H1 (cell line): ENCODE results near the gene ARHGAP23. TPM values are rescaled to one million over a fixed set of nuclear protein-coding genes. Genes with fewer than 3 reads are reported as not detected.

Experiments used
- CTCF ChIA-PET: fragments of 300-600 bp; sonication (Branson Sonifier 250); formaldehyde crosslinking; loops from one replicate; lab custom pipeline; 2021; ENCODE audit not compliant: partially characterized antibody; lab: Charles Lee
- POLR2A ChIA-PET: fragments of 300-600 bp; sonication (Branson Sonifier 250); formaldehyde crosslinking; loops from one replicate; lab custom pipeline; 2021; ENCODE audit warnings: inconsistent platforms; ENCODE audit not compliant: partially characterized antibody; lab: Charles Lee
- DNase-seq, 2 experiments: peaks; one replicate each; pipeline versions ENCODE4 v3.0.0 to v3.0.0-alpha.2; 2010 to 2022; ENCODE audit warnings: low spot score in 2 of 2, low read depth in 1 of 2, mixed read lengths in 1 of 2
- FAIRE-seq: peaks from 2 replicates; lab custom pipeline; 2011; peaks lifted over from hg19 to GRCh38; lab: Jason Lieb, UNC
- H2AFZ ChIP-seq: 2 replicates; pipeline ENCODE4 v1.8.1; 2012; ENCODE audit warnings: low read length, inconsistent platforms
- H2AK5ac ChIP-seq: 2 replicates; pipeline ENCODE4 v1.6.1; 2013; ENCODE audit warnings: low read depth, low read length
- H2BK120ac ChIP-seq: replicated peaks from 2 replicates; pipeline ENCODE3; 2013; ENCODE audit warnings: low read depth, low read length, inconsistent platforms
- H2BK12ac ChIP-seq: 2 replicates; pipeline ENCODE4 v1.6.1; 2013; ENCODE audit warnings: low read depth, low read length
- H2BK15ac ChIP-seq: 2 replicates; pipeline ENCODE4 v1.6.1; 2013; ENCODE audit warnings: low read length
- H2BK20ac ChIP-seq: 2 replicates; pipeline ENCODE4 v1.6.1; 2013; ENCODE audit warnings: low read length
- H2BK5ac ChIP-seq: 2 replicates; pipeline ENCODE4 v1.6.1; 2013; ENCODE audit warnings: low read depth, low read length
- H3K14ac ChIP-seq: 2 replicates; pipeline ENCODE4 v1.6.1; 2013; ENCODE audit warnings: inconsistent platforms; ENCODE audit not compliant: insufficient read length
- H3K18ac ChIP-seq: 2 replicates; pipeline ENCODE4 v1.6.1; 2013; ENCODE audit warnings: low read length; ENCODE audit errors: extremely low read depth
- H3K23ac ChIP-seq: 2 replicates; pipeline ENCODE4 v1.6.1; 2013; ENCODE audit warnings: inconsistent platforms; ENCODE audit not compliant: insufficient read length
- H3K23me2 ChIP-seq: 2 replicates; pipeline ENCODE4 v1.6.1; 2013; ENCODE audit warnings: low read depth, low read length
- H3K27ac ChIP-seq: 2 replicates; pipeline ENCODE4 v1.6.1; 2011; ENCODE audit warnings: low read depth, low read length, inconsistent platforms
- H3K27me3 ChIP-seq, 4 experiments: replicated peaks in 1 of 4; 1 replicate in 1 of 4; 2 replicates in 3 of 4; pipeline versions ENCODE4 v1.6.1 to v1.8.1; 2011 to 2013; ENCODE audit warnings: low read length in 3 of 4, mild to moderate bottlenecking in 3 of 4, inconsistent platforms in 2 of 4, mixed read lengths in 2 of 4, moderate library complexity in 1 of 4; ENCODE audit not compliant: control insufficient read depth in 3 of 4, insufficient read depth in 3 of 4; ENCODE audit errors: extremely low read depth in 1 of 4
- H3K36me3 ChIP-seq, 4 experiments: 2 replicates each; pipeline versions ENCODE4 v1.6.1 to v1.8.1; 2011 to 2013; ENCODE audit warnings: mild to moderate bottlenecking in 4 of 4, low read length in 3 of 4, moderate library complexity in 2 of 4, control low read depth in 1 of 4, inconsistent platforms in 1 of 4; ENCODE audit not compliant: insufficient read depth in 4 of 4, control insufficient read depth in 2 of 4
- H3K4ac ChIP-seq: replicated peaks from 2 replicates; pipeline ENCODE3; 2013; ENCODE audit warnings: low read length, low read depth, mixed read lengths, inconsistent platforms; ENCODE audit not compliant: insufficient read length
- H3K4me1 ChIP-seq, 4 experiments: replicated peaks in 1 of 4; 1 replicate in 1 of 4; 2 replicates in 3 of 4; pipeline versions ENCODE4 v1.6.1 to v1.8.1; 2011 to 2013; ENCODE audit warnings: low read length in 3 of 4, inconsistent platforms in 2 of 4, mixed read lengths in 1 of 4; ENCODE audit not compliant: insufficient read depth in 4 of 4, control insufficient read depth in 3 of 4
- H3K4me2 ChIP-seq, 2 experiments: 2 replicates each; pipeline versions ENCODE4 v1.6.1 to v1.8.1; 2011 to 2013; ENCODE audit warnings: low read depth in 2 of 2, low read length in 2 of 2, control low read depth in 1 of 2, inconsistent platforms in 1 of 2, mild to moderate bottlenecking in 1 of 2; ENCODE audit not compliant: insufficient read depth in 1 of 2
- H3K4me3 ChIP-seq, 4 experiments: fragments of 200-600, 300-600 bp in 1 of 4; sonication (generic), shearing (Covaris generic), sonication (Bioruptor Twin) in 1 of 4; 2 replicates each; pipeline versions ENCODE4 v1.5.1 to v1.8.1; 2011 to 2016; ENCODE audit warnings: low read length in 4 of 4, low read depth in 3 of 4, control low read depth in 2 of 4, inconsistent platforms in 2 of 4, mild to moderate bottlenecking in 2 of 4, mixed read lengths in 1 of 4, moderate library complexity in 1 of 4; ENCODE audit not compliant: insufficient read depth in 2 of 4; ENCODE audit errors: extremely low read depth in 1 of 4
- H3K56ac ChIP-seq: replicated peaks from 2 replicates; pipeline ENCODE3; 2013; ENCODE audit warnings: low read depth, mild to moderate bottlenecking, mixed read lengths, low read length, inconsistent platforms; ENCODE audit not compliant: insufficient read length
- H3K79me1 ChIP-seq: 2 replicates; pipeline ENCODE4 v1.6.1; 2013; ENCODE audit warnings: low read depth, low read length, control low read depth
- H3K79me2 ChIP-seq, 2 experiments: 2 replicates each; pipeline versions ENCODE4 v1.6.1 to v1.8.1; 2012 to 2013; ENCODE audit warnings: low read length in 2 of 2, mild to moderate bottlenecking in 2 of 2, inconsistent platforms in 1 of 2; ENCODE audit not compliant: insufficient read depth in 2 of 2, control insufficient read depth in 1 of 2
- H3K9ac ChIP-seq, 4 experiments: replicated peaks in 1 of 4; 1 replicate in 1 of 4; 2 replicates in 3 of 4; pipeline versions ENCODE4 v1.6.1 to v1.8.1; 2011 to 2013; ENCODE audit warnings: low read depth in 3 of 4, low read length in 3 of 4, control low read depth in 2 of 4, mild to moderate bottlenecking in 2 of 4, moderate library complexity in 2 of 4, inconsistent platforms in 1 of 4; ENCODE audit errors: extremely low read depth in 1 of 4
- H3K9me3 ChIP-seq, 2 experiments: 2 replicates each; pipeline versions ENCODE4 v1.6.1 to v1.8.1; 2012 to 2013; ENCODE audit warnings: mild to moderate bottlenecking in 2 of 2, moderate library complexity in 2 of 2, control low read depth in 1 of 2, inconsistent platforms in 1 of 2, low read depth in 1 of 2, low read length in 1 of 2, mixed read lengths in 1 of 2; ENCODE audit not compliant: insufficient read depth in 2 of 2
- H4K20me1 ChIP-seq, 2 experiments: replicated peaks in 1 of 2; 2 replicates each; pipeline versions ENCODE3 to v1.8.1; 2011 to 2013; ENCODE audit warnings: inconsistent platforms in 2 of 2, low read length in 2 of 2, mild to moderate bottlenecking in 1 of 2; ENCODE audit not compliant: insufficient read depth in 2 of 2, control insufficient read depth in 1 of 2
- H4K5ac ChIP-seq: 2 replicates; pipeline ENCODE4 v1.6.1; 2013; ENCODE audit warnings: low read length, low read depth, mixed read lengths, inconsistent platforms; ENCODE audit not compliant: insufficient read length
- H4K8ac ChIP-seq: 2 replicates; pipeline ENCODE4 v1.8.0; 2013; ENCODE audit warnings: mild to moderate bottlenecking, moderate library complexity, low read length, inconsistent platforms; ENCODE audit not compliant: insufficient read depth; ENCODE audit errors: extremely low read depth
- H4K91ac ChIP-seq: replicated peaks from 2 replicates; pipeline ENCODE3; 2013; ENCODE audit warnings: low read length, mixed read lengths, inconsistent platforms; ENCODE audit not compliant: insufficient read length
- CEBPB ChIP-seq: IDR thresholded peaks from 2 replicates; pipeline ENCODE4 v1.6.1; 2012; ENCODE audit warnings: low read depth, low read length
- KDM5A ChIP-seq: fragments of 200-600 bp; IDR thresholded peaks from 2 replicates; pipeline ENCODE4 v1.7.1; 2012; ENCODE audit warnings: mild to moderate bottlenecking, low read length, inconsistent platforms, mixed read lengths
- MAFK ChIP-seq: IDR thresholded peaks from 2 replicates; pipeline ENCODE4 v1.6.1; 2012; ENCODE audit warnings: low read depth, mild to moderate bottlenecking, improper control_type of control experiment, low read length
- POLR2A ChIP-seq, 2 experiments: IDR thresholded peaks; 1 replicate in 1 of 2; 2 replicates in 1 of 2; pipeline ENCODE4 v1.6.1; 2011; ENCODE audit warnings: low read depth in 2 of 2, low read length in 2 of 2, mild to moderate bottlenecking in 2 of 2; ENCODE audit errors: control extremely low read depth in 1 of 2
- POU5F1 ChIP-seq: IDR thresholded peaks from 2 replicates; pipeline ENCODE4 v1.6.1; 2011; ENCODE audit warnings: low read depth, mild to moderate bottlenecking, low read length, moderate library complexity
- SUZ12 ChIP-seq: fragments of 200-600 bp; sonication (generic); IDR thresholded peaks from 2 replicates; pipeline ENCODE4 v1.6.1; 2012; ENCODE audit warnings: mild to moderate bottlenecking, inconsistent platforms, low read length, moderate library complexity, mixed read lengths
- WGBS, 2 experiments: shearing (Covaris generic) in 1 of 2; methylation state at CpG; one replicate each; pipeline versions ENCODE4 v1.1.6 to v1.1.7; 2013 to 2015; ENCODE audit warnings: low lambda C conversion rate in 2 of 2, mixed read lengths in 2 of 2, inconsistent platforms in 1 of 2, low coverage in 1 of 2, missing lambda C conversion rate in 1 of 2; ENCODE audit not compliant: insufficient replicate concordance in 2 of 2, insufficient coverage in 1 of 2, insufficient read length in 1 of 2; ENCODE audit errors: extremely low coverage in 1 of 2, missing lambda C conversion rate in 1 of 2; 5-methylcytosine and 5-hydroxymethylcytosine counted together
- polyA plus RNA-seq, 7 experiments: library from polyadenylated mRNA; depleted of rRNA in 3 of 7; stranded (reverse) in 5 of 7; unstranded in 2 of 7; fragments of >200 nt in 5 of 7; fragments of 200-250 nt in 2 of 7; gene quantifications; 1 replicate in 5 of 7; 2 replicates in 1 of 7; 4 replicates in 1 of 7; pipeline versions ENCODE4 v1.2.1 to v1.2.3, GENCODE V29; 2011 to 2013; ENCODE audit warnings: missing spikeins in 2 of 7, mixed read lengths in 2 of 7
- total RNA-seq: library from RNA; stranded (reverse); fragmentation: NEBNext Ultra II Directional; extraction: Animal tissue kit (Norgen Biotek cat#: 25700); gene quantifications from 2 replicates; pipeline ENCODE4 v1.2.1, GENCODE V29; 2021

ARHGAP23 gene
- total and polyA plus RNA-seq, 2 of the 8 experiments (the other 6 are each of a cell fraction or from before 2014, with no cell fraction given), result 16.3 to 107 TPM

GRCh38 chr17:38557396-38557795 is 129.1 kb downstream of the ARHGAP23 start:
- FAIRE-seq (no peak), DNase-seq (no peak)
- no peak overlapping the region for H3K4ac ChIP-seq
- no peak overlapping the region for H3K23ac ChIP-seq
- H3K4me1 ChIP-seq, result peaks cover 4 to 32% (median 22%) of the 10 kb centered on the region in 4 experiments
- peak overlapping the region in 1 of 2 experiments; percentile 88; a peak in 1 of 4 replicates for H3K4me2 ChIP-seq
- ChIA-PET CTCF (interaction anchor here (0.7 to 38.1 kb wide), 25 partner anchors 9 to 207 kb away, joined by 3 to 914 read pairs (median 4); partner anchors contain the start of gene SRCIN1), POLR2A (interaction anchor here (0.6 to 2.2 kb wide), 5 partner anchors 12 to 49 kb away, joined by 3 to 11 read pairs (median 4); partner anchors contain the start of gene SRCIN1)
- no peaks in the 10 kb centered on the region for H3K79me1 ChIP-seq
- peak overlapping the region; percentile 22; the same call in 1 of the 2 replicates for H2BK12ac ChIP-seq
- H4K8ac ChIP-seq, result no peak overlapping the region
- TF ChIP-seq POLR2A (IDR thresholded peaks at IDR 0.05; ENCODE audit: control extremely low read depth in 1 of 2, low read depth in 2 of 2, low read length in 2 of 2) (no peak), KDM5A (no peak), MAFK (no peak), SUZ12 (no peak), POU5F1 (no peak), CEBPB (no peak)
- H2BK15ac ChIP-seq, result peak overlapping the region; percentile 74; the same call in 1 of the 2 replicates
- 78% methylated on average over 6 of the region's 6 CpGs; no CpG with 5 or more reads in 1 of the 2 experiments for WGBS, 2 experiments
- H3K79me2 ChIP-seq, result no peaks in the 10 kb centered on the region
- H3K9me3 ChIP-seq, result no peaks in the 10 kb centered on the region
- no peak overlapping the region for H2BK20ac ChIP-seq
- H3K36me3 ChIP-seq, result peaks cover 0 to 7% (median 0%) of the 10 kb centered on the region in 4 experiments; a peak in 1 of 8 replicates
- H3K56ac ChIP-seq, result no peak overlapping the region
- no peak overlapping the region for H2AK5ac ChIP-seq
- H2BK5ac ChIP-seq, result no peak overlapping the region
- H3K18ac ChIP-seq, result no peak overlapping the region
- H3K27ac ChIP-seq, result no peak overlapping the region
- no peak overlapping the region for H4K5ac ChIP-seq
- peaks cover 9% of the 10 kb centered on the region for H3K23me2 ChIP-seq
- no peak overlapping the region for H2BK120ac ChIP-seq
- H2AFZ ChIP-seq, result no peak overlapping the region
- peak overlapping the region in 1 of 4 experiments; percentile 8; a peak in 1 of 7 replicates for H3K9ac ChIP-seq
- no peak overlapping the region for H4K91ac ChIP-seq
- H3K27me3 ChIP-seq, result peaks cover 28 to 46% (median 43%) of the 10 kb centered on the region in 4 experiments
- peaks cover 4 to 19% of the 10 kb centered on the region in 2 experiments for H4K20me1 ChIP-seq
- no peak overlapping the region for H3K4me3 ChIP-seq
- H3K14ac ChIP-seq, result no peak overlapping the region
